Lower lobe of right lung (tissue), 2 donors: Measurements from ENCODE around the gene CHST3. TPM values are rescaled to one million over a fixed set of nuclear protein-coding genes. Genes with fewer than 3 reads are reported as not detected.
"Not testable (repeated sequence)": the region's sequence is repeated elsewhere in the genome, so short reads cannot be mapped to it uniquely, and the experiment has no call there.

Source experiments
- ATAC-seq, 2 donors: fragments of 200-7000 bp; cut with Tn5 transposase; one replicate each; pipeline ENCODE4 v1.9.1; 2020 to 2022; ENCODE audit warnings: mild to moderate bottlenecking in 2 of 2, moderate library complexity in 2 of 2
- DNase-seq: peaks from one replicate; pipeline ENCODE4 v3.0.0-alpha.2; 2020
- H3K27ac ChIP-seq: fragments of 200-600 bp; one replicate; pipeline ENCODE4 v1.8.0; 2022
- H3K27me3 ChIP-seq: fragments of 200-600 bp; one replicate; pipeline ENCODE4 v1.8.0; 2022; ENCODE audit warnings: low read depth
- H3K36me3 ChIP-seq: fragments of 200-600 bp; one replicate; pipeline ENCODE4 v1.8.0; 2022; ENCODE audit warnings: mild to moderate bottlenecking
- H3K4me1 ChIP-seq: fragments of 200-600 bp; one replicate; pipeline ENCODE4 v1.8.0; 2022
- H3K4me3 ChIP-seq: fragments of 200-600 bp; one replicate; pipeline ENCODE4 v1.8.0; 2022; ENCODE audit warnings: mild to moderate bottlenecking
- H3K9me3 ChIP-seq: fragments of 200-600 bp; one replicate; pipeline ENCODE4 v1.8.0; 2022
- CTCF ChIP-seq: fragments of 200-600 bp; IDR thresholded peaks from one replicate; pipeline ENCODE4 v1.8.0; 2022; ENCODE audit warnings: antibody characterized with exemption, mild to moderate bottlenecking
- intact Hi-C: fragments of 100-400 bp; cut with DNase I; formaldehyde crosslinking; loops from one replicate; pipeline ENCODE4 v1.11.0; 2022
- total RNA-seq: library from RNA; stranded (reverse); fragmentation: NEBNext Ultra II Directional; extraction: Animal tissue kit (Norgen Biotek cat#: 25700); gene quantifications from one replicate; pipeline ENCODE4 v1.2.1, GENCODE V29; 2021
- donor health status: DM: no; HTN: yes; CAD: no; lungs with severe emphysema.

The CHST3 gene
- total RNA-seq, 1 donor from 2014 or later = 12.0 TPM

- no peak for DNase-seq
- intact Hi-C loops = no loop called here
- H3K4me3 ChIP-seq = no peak overlapping the region
- H3K27me3 ChIP-seq = no peaks in the 10 kb centered on the region
- no peaks in the 10 kb centered on the region for H3K36me3 ChIP-seq
- no peaks in the 10 kb centered on the region for H3K9me3 ChIP-seq
- ATAC-seq = peak; percentile 58 to 63
- H3K27ac ChIP-seq = peak overlapping the region; percentile 58
- no peak for TF ChIP-seq CTCF
- H3K4me1 ChIP-seq = peaks cover 24% of the 10 kb centered on the region
Observed at GRCh38 chr10:72030762-72031543, 66.8 kb downstream of the CHST3 start.

- Histone ChIP-seq H3K27ac (no peak overlapping the region), H3K4me3 (no peak overlapping the region), H3K4me1 (peaks cover 21% of the 10 kb centered on the region), H3K27me3 (no peaks in the 10 kb centered on the region), H3K36me3 (no peaks in the 10 kb centered on the region), H3K9me3 (no peaks in the 10 kb centered on the region)
- TF ChIP-seq CTCF = no peak
- DNase-seq = no peak
- intact Hi-C loops = no loop called here
- no peak for ATAC-seq
Observed at GRCh38 chr10:72031706-72032105, 67.5 kb downstream of the CHST3 start.

- H3K36me3 ChIP-seq, DNase-seq, H3K9me3 ChIP-seq, intact Hi-C loops, H3K27ac ChIP-seq, H3K27me3 ChIP-seq, H3K4me3 ChIP-seq, ATAC-seq: not testable (repeated sequence)
- H3K4me1 ChIP-seq = peaks cover 16% of the 10 kb centered on the region
Observed at GRCh38 chr10:72032409-72033162, 68.4 kb downstream of the CHST3 start.

- Histone ChIP-seq H3K4me3 (no peak overlapping the region), H3K27me3 (no peaks in the 10 kb centered on the region), H3K36me3 (no peaks in the 10 kb centered on the region), H3K9me3 (no peaks in the 10 kb centered on the region), H3K27ac (peak overlapping the region; percentile 24), H3K4me1 (peaks cover 16% of the 10 kb centered on the region)
- no peak for ATAC-seq
- intact Hi-C loops = no loop called here
- no peak for TF ChIP-seq CTCF
- DNase-seq = no peak
Observed at GRCh38 chr10:72034040-72034499, 69.9 kb downstream of the CHST3 start.

- Histone ChIP-seq H3K9me3 (no peaks in the 10 kb centered on the region), H3K27me3 (no peaks in the 10 kb centered on the region), H3K36me3 (no peaks in the 10 kb centered on the region), H3K27ac (peak overlapping the region; percentile 24), H3K4me1 (peaks cover 13% of the 10 kb centered on the region), H3K4me3 (no peak overlapping the region)
- no peak for ATAC-seq
- no peak for DNase-seq
- no peak for TF ChIP-seq CTCF
- intact Hi-C loops = no loop called here
Observed at GRCh38 chr10:72034761-72035160, 70.6 kb downstream of the CHST3 start.
